Measurements from ENCODE around the gene KIF1A.
"Not testable (repeated sequence)": the region's sequence is repeated elsewhere in the genome, so short reads cannot be mapped to it uniquely, and the experiment has no call there.

The KIF1A gene

GRCh38 chr2:240696469-240696868, 123.5 kb downstream of the KIF1A start:
- not testable (repeated sequence) for DNase-seq

- not testable (repeated sequence) for DNase-seq
Measured at GRCh38 chr2:240695593-240695992, 124.4 kb downstream of the KIF1A start.

DNA sequence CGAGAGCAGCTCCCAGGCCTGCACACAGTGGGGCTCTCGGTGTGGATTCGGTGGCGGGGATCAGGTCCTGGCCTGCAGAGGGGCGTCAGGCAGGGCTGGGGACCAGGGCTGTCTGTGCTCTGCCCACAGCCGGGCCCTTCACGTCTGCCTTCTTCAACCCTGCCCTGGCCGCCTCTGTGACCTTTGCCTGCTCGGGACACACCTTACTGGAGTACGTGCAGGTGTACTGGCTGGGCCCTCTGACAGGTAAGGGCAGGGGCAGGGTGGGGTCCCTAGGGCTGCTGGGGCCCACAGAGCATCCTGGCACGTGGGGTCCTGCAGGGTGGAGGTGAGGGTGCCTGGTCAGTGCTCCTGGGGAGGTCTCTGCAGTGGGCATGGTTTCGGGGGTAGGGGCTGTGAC, 125.7 kb downstream of the KIF1A start:
- not testable (repeated sequence) for DNase-seq

DNA sequence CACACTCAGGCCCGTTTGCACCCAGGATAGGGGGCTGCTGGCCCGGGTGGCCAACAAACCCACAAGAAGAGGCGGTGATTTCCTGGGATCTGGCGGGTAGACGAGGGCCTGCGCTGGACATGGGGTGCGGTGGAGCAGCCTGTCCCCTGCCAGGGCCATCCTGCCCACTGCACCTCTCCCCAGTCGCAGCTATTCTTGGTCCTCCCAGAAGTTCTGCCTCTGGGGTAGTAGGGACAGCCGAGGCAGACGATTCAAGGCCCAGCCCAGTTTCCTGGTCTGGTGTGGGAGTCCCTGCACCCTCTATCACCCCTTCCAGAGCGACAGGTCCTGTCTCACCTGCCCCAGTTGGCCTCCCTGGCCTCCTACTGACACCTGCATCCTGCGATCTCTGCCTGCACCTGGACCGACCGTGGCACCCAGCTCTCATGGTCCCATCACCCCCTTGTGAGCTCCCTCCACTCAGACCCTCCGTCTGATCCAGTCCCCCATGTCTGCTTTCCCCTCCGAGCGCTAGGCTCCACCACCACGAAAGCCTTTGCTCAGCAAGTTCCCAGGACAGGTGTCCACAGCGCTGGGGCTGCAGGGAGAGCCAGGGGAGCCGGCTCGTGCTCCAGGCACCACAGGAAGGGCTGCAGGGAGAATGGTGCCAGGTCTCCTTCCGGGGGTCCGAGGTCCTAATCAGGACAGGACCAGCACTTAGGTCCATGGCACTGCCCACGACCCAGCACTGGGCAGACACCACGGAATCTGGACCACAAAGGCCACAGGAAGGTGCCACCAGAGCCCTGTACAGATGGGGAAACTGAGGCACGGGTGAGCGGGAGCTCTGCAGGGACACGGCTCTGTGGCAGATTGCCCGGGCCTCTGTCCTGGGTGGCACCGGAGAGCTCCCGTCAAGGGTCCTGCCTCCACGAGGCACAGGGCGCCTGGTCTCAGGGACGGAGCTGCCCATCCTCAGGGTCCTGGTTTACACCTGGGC, 127.1 kb downstream of the KIF1A start:
- DNase-seq = not testable (repeated sequence)

GRCh38 chr2:240691631-240692420, 128.2 kb downstream of the KIF1A start, which contains the start of gene AQP12A:
Gene AQP12A (plus strand): TSS chr2:240691866. CDS start chr2:240691914, 48 bp downstream.
- DNase-seq = not testable (repeated sequence)

GRCh38 chr2:240691075-240691427, 129.0 kb downstream of the KIF1A start:
- DNase-seq = not testable (repeated sequence)

DNA sequence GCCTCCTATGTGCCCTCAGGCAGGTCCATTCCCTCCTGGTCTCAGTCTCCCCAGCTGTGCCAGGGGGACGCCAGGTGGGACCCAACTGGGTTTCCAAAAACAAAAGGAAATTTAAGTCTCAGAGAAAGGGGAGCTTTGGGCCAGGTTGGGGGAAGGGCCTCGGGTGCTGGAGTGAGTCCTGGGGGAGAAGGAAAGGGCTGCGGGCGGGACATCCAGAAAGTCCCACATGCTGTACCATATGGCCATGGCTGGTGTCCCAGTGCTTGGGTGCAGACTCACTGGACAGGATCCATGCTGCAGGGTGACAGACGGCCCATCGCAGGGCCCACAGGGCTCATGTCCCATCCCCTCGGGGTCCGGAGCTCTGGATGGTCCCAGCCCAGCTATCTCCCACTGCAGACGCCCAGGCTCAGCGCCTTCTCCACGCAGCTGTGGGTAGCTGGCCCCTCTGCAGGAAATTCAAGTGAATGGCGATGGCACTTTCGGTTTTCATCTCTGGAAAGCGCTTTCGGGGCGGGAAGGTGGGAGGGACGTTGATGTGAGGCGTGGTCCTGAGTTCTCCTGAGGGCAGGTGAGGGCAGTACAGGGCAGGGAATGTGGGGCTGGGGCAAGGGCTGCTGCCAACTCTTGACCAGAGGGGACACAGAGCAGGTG, 129.5 kb downstream of the KIF1A start:
- DNase-seq = not testable (repeated sequence)

DNA sequence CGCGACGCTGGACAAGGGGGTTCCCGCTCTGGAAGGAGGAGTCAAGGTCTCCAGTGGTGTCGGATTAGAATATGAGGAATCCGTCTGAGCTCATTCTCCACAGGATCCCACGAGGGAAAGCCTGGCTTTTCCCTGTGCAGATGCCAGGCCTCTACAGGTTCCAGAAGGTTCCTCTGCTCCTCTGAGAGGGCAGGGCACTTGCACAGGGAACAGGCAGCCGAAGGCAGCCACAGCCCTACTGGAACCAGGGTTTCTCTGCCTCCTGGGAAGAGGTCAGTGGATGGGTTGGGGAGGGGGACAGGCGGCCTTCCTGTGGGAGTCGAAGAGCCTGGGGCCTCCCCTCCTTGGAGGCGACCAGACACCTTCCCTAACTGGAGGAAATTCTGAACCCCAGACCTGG, 130.0 kb downstream of the KIF1A start:
- no peak for DNase-seq

- DNase-seq = no peak
Measured at GRCh38 chr2:240688553-240688919, 131.5 kb downstream of the KIF1A start.

- DNase-seq = no peak
Measured at GRCh38 chr2:240687741-240688552, 132.1 kb downstream of the KIF1A start.

GRCh38 chr2:240687045-240687740, 132.8 kb downstream of the KIF1A start:
- no peak for DNase-seq

GRCh38 chr2:240686460-240686859, 133.6 kb downstream of the KIF1A start:
- no peak for DNase-seq

DNA sequence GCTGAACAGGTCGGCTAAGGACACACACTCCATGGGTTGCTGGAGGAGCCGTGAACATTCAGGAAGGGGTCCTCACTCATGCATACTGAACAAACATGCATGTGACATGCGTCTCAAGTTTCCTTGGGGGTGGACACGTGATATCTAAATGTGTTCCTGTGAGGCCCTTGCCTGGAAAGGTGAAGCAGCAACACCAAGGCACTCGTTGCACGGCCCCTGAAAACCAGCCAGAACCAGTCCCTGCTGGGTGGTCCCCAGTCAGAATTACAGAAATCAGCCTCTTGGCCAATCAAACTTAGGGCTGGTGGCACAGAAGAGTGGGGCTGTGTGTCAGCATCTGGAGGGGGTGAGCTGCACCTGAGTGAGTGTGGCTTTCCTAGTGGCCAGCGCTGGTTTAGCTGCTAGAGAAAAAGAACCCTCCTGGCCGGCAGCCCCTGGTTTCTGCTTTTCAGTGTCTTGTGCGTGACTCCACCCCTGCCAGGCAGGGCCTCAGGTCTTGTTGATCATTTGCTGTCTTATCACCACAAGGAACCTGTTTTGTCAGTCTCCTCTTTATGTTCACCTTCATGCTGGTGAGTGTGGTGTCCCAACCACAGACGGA, 134.1 kb downstream of the KIF1A start:
- no peak for DNase-seq

- not testable (repeated sequence) for DNase-seq
Measured at GRCh38 chr2:240683980-240684728, 135.9 kb downstream of the KIF1A start.

DNA sequence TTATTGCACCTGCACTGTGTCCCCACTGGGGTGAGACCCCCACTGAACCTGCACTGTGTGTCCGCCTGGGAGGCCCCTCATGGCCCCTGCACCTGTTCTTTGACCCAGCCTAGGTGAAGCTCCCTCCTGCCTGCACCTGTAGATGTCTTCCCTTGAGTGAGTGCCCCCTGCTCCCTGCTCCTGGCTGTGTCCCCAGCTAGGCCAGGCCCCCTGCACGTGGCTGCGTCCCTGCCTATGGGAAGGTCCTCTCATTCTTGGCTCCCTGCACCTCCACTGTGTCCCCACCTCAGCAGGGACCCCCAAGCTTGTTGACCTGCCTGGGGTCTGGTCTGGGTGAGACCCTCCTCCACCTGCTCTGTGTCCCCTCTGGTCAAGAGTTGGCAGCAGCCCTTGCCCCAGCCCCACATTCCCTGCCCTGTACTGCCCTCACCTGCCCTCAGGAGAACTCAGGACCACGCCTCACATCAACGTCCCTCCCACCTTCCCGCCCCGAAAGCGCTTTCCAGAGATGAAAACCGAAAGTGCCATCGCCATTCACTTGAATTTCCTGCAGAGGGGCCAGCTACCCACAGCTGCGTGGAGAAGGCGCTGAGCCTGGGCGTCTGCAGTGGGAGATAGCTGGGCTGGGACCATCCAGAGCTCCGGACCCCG, 136.6 kb downstream of the KIF1A start:
- DNase-seq = not testable (repeated sequence)

DNA sequence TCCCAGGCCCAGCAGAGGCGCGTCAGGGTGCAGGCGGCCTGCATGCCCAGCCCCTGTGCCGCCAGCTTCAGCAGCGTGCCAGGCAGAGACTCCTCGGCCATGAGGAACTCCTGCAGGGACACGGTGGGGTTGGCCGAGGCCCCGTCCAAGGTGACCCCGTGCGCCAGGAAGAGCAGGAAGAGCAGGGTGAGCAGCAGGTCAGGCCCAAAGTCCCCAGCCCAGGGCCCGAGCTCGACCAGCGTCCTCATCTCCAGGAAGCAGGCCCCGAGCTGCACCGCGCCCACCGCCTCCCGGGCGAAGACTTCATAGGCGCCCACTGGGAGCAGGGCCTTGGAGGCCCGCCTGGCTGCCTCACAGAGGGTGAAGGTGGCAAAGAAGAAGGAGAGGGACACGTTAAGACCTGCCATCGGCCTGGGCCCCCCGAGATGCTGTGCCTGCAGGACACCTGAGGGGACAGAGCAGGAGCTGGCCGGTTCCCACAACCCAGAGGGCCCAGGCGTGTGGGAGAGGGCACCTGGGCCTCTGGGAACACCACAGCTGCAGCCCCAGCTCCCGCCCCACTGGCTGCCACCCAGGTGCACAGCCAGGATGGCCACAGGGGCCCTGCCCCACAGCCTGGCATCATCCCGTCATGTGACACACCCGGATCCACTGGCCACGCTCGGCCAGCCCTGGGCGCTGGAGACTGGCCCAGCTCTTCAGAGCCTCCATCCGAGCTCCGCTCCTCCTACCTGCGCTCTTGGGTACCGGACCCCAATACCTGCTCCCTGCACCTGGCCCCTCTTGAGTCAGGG, 137.4 kb downstream of the KIF1A start, which contains the start of gene AQP12B:
TSS of gene AQP12B (minus strand) at position 455 of the 794 bp plus-strand sequence. CDS start at position 407, 48 bp downstream.
- DNase-seq = not testable (repeated sequence)

- DNase-seq = not testable (repeated sequence)
Measured at GRCh38 chr2:240680185-240680584, 139.8 kb downstream of the KIF1A start.

DNA sequence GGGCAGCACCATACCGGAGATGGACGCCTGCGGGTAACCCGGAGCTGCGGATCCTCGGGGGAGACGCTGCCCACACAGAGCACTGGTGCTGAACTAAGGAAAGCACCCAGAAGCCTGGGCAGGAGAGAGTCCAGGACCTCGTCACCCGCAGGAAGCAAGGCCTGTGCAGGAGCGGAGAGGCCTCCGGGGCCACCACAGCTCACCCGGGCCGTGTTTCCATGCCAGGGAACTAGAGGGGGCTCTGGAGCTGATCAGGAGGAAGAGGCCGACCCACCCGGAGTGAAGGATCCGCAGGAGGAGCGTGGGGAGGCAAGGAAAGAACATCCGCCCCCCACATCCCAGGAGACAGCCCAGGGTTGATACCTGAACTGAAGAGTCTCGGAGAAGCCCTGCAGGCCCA, 141.1 kb downstream of the KIF1A start:
- not testable (repeated sequence) for DNase-seq

DNA sequence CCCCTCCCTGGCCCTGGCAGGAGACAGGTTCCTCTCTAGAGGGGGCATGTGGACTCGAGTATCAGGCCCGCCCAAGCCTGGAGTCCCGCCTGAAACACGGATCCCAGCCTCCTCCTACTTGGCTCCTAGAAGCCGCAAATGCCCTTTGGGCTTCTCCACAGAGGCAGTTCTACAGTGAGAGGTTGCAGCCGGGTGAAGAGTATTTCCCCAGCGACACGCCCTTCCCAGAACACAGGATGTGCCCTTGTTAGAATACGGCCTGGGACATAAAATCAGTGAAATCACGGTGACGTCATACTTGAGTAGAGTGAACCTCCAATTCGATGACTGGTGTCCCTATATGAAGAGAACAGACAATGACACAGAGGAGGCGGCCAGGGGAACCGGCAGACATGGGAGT, 142.0 kb downstream of the KIF1A start:
- not testable (repeated sequence) for DNase-seq

All from stimulated activated CD4-positive, alpha-beta T cell treated with anti-CD3 and anti-CD28 coated beads, Interleukin-12 subunit alpha, Interleukin-12 subunit beta, amount 100 ng/mL, for 4 hours (primary cell).